GM18499 (cell line): Measurements from ENCODE around the gene OR10A6.

Experiments
- ATAC-seq: cut with Tn5 transposase; IDR thresholded peaks from one replicate; pipeline ENCODE4 v1.9.1; 2021; ENCODE audit warnings: moderate number of reproducible peaks; ENCODE audit not compliant: insufficient read depth, unreplicated experiment

OR10A6 gene

DNA sequence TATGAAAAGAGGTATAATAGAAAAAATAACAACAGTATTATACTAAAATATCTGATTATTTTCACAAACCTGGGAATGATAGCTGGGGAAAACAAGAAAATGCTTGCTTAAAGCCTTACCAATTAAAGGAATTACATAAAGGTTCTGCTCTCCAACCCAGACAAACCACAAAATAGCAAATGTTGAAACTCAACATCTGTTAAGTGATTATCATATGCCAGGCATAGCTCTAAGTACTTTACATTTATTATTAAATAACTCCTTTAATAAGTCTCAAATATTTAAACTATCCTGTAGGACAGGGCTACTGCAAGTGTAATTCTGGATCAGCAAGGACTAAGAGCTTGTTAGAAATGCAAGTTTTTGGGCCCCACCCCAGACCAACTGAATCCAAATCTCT is 20.1 kb downstream of the OR10A6 start:
- ATAC-seq, result no peak

DNA sequence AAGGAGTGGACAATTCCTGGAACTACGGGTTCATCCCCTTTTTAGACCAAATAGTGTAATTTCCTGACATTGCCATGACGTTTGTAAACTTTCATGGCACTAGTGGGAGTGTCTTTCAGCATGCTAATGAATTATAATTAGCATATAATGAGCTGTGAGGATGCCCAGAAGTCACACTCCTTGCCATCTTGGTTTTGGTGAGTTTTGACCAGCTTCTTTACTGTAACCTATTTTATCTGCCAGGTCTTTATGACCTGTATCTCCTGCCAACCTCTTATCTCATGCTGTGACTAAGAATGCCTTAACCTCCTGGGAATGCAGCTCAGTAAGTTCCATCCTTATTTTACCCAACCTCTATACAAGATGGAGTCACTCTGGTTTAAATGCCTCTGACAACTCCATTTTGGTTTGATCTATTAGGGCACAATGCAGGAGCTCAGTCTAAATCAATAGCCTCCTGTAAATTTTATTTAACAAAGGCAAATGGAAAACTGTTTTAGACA is 20.7 kb downstream of the OR10A6 start:
- no peak for ATAC-seq

GRCh38 chr11:7909585-7910285 is 21.3 kb downstream of the OR10A6 start:
- ATAC-seq, result no peak

DNA sequence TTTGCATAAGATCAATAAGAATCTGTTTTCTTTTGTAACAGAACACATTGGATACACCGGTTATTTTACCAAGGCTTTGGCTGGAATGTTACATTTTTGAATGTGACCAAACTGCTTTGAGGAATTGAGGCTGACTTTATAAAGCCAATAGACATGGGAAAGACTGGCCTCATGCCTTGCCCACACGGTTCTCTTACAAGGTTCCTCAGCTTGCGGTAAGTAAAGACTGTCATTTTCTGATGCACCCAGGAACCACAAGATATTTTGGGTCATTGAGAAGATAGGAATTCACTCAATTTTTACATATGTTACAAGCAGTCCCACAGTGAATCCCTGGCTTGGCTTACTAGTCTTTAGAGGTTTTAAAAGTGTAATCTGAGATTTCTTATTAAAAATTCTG is 23.9 kb downstream of the OR10A6 start:
- no peak for ATAC-seq

DNA sequence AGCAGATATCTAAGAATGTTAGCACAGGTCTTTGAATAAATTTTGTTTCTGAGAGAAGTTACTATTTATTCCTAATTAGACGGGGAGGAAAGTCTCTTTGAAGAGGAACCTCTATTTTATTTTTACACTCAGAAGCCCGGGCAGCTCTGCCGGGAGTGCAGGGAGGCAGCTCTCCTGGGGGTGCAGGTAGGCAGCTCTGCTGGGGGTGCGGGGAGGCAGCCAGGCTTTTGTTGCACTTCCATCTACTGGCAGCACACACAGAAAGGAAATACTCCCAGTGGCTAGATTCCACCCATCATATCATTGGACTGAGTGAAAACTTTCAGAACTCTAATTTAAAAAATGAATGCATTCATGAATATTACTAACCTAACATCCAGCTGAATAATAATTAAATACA is 24.6 kb downstream of the OR10A6 start:
- ATAC-seq, result no peak

DNA sequence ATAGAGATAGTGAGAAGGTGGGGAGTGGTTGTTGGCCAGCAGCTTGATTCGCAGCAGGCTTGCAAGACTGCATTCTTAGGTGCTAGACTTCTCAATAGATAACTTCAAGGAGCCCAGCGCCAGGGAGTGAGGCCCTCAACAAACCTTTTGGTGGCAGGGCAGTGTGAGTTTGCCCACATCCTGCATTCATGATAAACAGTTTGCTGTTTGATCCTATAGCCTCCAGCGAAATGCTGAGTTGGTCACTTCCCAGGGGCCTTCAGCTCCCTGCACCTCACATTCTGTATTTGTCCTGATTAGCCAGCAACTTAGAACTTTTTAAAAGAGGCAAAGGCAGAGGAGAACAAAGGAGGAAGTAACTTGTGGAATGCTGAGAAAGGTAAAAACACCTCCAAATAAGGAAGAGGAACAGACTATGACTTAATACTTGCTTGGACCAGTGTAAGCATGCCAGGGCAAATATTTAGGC is 25.1 kb downstream of the OR10A6 start:
- no peak for ATAC-seq

DNA sequence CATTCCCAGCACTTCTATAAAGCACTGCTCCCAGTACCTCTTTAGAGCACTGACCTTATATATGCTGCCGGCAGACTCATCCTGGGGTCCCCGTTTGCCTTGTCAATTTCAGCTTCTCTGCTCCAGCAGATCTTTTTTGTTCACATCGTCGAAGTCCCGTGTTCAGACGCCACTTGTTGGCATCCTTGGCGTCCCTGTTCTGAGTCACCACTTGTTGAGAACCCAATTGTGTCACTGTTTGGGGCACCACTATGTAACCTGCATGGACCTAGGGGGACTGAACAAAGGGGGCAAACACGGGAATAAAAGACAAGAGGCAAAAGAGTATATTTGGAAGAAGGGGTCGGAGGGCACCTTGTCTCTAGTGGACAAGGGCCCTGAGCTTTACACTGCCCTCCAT is 25.5 kb downstream of the OR10A6 start:
- ATAC-seq, result no peak

- no peak for ATAC-seq
These were observed 26.2 kb downstream of the OR10A6 start for GRCh38 chr11:7904917-7905316.

- no peak for ATAC-seq
These were observed 27.1 kb downstream of the OR10A6 start for GRCh38 chr11:7903940-7904339.

- ATAC-seq, result no peak
These were observed 29.7 kb downstream of the OR10A6 start for GRCh38 chr11:7901319-7901854.

GRCh38 chr11:7900686-7901085 is 30.4 kb downstream of the OR10A6 start:
- no peak for ATAC-seq

DNA sequence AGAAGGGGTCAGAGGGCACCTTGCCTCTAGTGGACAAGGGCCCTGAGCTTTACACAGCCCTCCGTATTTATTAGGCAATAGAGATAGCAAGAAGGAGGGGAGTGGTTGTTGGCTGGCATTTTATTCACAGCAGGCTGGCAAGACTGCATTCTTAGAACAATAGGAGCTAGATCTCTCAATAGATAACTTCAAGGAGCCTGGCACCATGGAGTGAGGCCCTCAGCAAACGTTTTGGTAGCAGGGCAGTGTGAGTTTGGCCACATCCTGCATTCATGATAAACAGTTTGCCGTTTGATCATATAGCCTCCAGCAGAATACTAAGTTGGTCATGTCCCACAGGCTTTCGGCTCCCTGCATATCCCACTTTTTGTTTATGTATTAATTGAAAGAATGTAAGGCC is 31.6 kb downstream of the OR10A6 start:
- no peak for ATAC-seq

GRCh38 chr11:7898666-7899283 is 32.3 kb downstream of the OR10A6 start:
- ATAC-seq, result no peak

DNA sequence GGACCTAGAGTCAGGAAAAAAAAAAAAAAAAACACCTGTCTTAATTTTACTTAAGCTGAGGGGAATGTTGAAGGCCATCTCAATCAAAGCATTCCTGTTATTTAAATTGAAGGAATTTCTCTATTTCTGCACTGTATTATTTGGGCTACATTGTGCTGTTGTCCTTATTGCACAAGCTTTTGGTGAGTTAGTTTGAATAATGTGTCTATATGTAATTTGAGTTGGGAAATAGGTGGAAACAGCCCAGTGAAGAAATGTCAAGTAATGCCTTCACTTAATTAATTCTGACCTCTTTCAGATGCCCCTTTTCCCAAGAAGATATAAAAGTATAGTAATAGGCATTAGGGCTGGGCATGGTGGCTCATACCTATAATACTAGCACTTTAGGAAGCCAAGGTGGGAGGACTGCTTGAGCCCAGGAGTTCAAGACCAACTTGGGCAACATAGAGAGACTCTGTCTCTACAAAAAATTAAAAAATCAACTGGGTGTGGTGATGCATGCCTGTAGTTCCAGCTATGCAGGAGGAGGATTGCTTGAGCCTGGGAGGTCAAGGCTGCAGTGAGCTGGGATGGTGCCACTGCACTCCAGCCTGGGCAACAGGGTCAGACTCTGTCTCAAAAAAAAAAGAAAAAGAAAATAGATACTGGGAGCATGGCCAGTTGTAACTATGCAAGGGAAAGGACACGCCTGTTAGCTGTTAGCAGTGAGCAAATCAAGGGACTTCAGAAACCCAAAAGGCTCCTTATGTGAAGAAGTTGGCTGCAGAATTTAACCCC is 34.9 kb downstream of the OR10A6 start:
- no peak for ATAC-seq

DNA sequence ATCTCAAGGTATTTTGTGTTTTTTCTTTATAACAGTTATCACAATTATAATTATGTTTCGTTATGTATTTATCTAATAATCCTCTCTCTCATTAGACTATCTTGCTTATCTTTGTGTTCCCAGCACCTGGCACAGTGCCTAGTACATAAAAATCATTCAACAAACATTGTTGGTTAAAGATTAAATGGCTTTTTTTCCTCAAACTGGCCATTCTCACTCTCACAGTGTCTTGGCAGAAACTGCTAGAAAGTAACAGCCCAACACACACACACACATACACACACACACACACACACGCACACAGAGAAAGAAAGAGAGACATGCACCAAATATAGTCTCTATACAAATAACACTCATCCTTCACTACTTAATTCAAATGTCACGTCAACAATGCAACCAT is 36.8 kb downstream of the OR10A6 start:
- no peak for ATAC-seq

DNA sequence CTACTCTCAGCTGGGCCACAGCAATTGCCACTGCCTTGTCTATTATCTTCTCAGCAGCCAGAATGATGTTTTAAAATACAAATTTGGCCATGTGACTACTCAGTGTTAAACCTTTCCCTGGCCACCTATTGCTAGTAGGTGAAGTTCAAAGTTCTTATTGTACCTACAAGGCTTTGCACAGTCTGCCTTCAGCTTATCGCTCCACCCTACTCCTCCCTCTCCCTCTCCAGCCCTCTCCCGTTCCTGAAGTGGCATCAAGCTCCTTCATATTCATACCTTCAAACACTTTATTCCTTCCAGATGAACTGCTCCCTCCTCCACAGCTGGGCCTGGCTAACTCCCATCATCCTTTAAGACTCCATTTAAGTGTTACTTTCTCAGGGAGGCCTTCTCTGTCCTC is 37.3 kb downstream of the OR10A6 start:
- no peak for ATAC-seq

- ATAC-seq, result peak; percentile 38
These were observed 38.2 kb downstream of the OR10A6 start for GRCh38 chr11:7892840-7893254.

GRCh38 chr11:7892059-7892699 is 38.9 kb downstream of the OR10A6 start:
- peak; percentile 42 for ATAC-seq

DNA sequence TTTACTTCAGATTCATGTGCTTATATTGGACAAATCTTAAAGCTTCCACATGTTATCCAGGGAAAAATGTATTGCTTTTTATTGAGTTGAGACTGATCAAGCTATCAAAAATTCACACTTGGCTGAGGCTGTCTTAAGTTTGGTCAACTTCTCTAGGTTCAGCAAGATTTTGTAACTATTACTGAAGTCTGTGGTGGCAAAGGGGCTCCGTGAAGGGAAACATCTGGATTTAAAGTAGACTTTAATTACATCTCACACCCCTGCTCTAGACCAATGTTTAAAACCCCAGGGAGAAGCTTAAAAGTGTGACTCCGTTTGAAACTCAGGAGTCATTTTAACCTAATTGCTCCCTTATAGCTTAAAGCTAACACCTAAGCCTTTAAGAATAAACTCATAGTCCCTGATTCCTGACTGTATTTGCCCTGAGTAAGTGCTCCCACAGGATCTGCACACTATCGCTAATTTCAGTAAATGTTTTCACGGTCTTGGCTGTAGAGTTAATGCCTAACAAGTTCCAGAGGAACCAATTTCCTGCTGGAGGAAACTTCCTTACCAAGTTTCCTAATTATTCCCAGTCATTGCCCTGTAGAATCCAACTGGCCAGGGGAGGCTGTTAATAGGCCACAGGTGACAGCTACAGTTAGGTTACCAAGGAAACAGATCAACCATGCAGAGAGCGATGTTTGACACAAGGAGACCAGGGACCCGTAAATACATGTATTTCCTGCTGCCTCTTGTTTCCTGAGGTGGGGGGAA is 40.5 kb downstream of the OR10A6 start:
- ATAC-seq, result no peak

GRCh38 chr11:7889985-7890384 is 41.1 kb downstream of the OR10A6 start:
- no peak for ATAC-seq
